Adrenal gland (tissue), 12 donors: ENCODE measurements around the gene EIF2S3B. TPM values are rescaled to one million over a fixed set of nuclear protein-coding genes. Genes with fewer than 3 reads are reported as not detected.
A peak's percentile ranks its signal among the peaks of the same experiment; 100 is the strongest.

Experiments used
- DNase-seq, 7 donors: peaks; one replicate each; pipeline ENCODE4 v3.0.0-alpha.2; 2019 to 2020
- H3K27ac ChIP-seq, 5 donors: fragments of 200-600 bp; sonication (generic) in 4 of 5; 1 replicate in 3 of 5; 2 replicates in 2 of 5; pipeline versions ENCODE4 v1.5.1 to v1.8.0; 2016 to 2020; ENCODE audit warnings: mild to moderate bottlenecking in 1 of 5
- H3K27me3 ChIP-seq: fragments of 200-600 bp; 2 replicates; pipeline ENCODE4 v1.8.0; 2021
- H3K36me3 ChIP-seq, 2 donors: fragments of 200-600 bp; replicated peaks in 1 of 2; 1 replicate in 1 of 2; 2 replicates in 1 of 2; pipeline versions ENCODE4 v1.5.1 to v1.8.0; 2018 to 2022
- H3K4me1 ChIP-seq, 2 donors: fragments of 200-600 bp; replicated peaks in 1 of 2; 1 replicate in 1 of 2; 2 replicates in 1 of 2; pipeline versions ENCODE4 v1.5.1 to v1.8.0; 2018 to 2021
- H3K4me3 ChIP-seq, 4 donors: fragments of 200-600 bp; sonication (generic) in 3 of 4; one replicate each; pipeline ENCODE4 v1.5.1; 2016 to 2018
- H3K9me3 ChIP-seq, 3 donors: fragments of 200-600 bp; sonication (generic) in 1 of 3; replicated peaks in 1 of 3; 1 replicate in 2 of 3; 2 replicates in 1 of 3; pipeline versions ENCODE4 v1.5.1 to v1.8.0; 2016 to 2021
- CTCF ChIP-seq, 6 experiments: fragments of 450-650 bp in 4 of 6; fragments of 200-600 bp in 2 of 6; sonication (generic) in 1 of 6; IDR thresholded peaks; 1 replicate in 5 of 6; 2 replicates in 1 of 6; pipeline versions ENCODE4 v1.5.1 to v1.8.0; 2016 to 2021; ENCODE audit warnings: antibody characterized with exemption in 6 of 6, mild to moderate bottlenecking in 2 of 6, moderate library complexity in 1 of 6
- POLR2A ChIP-seq, 2 donors: fragments of 450-650 bp; IDR thresholded peaks; one replicate each; pipeline ENCODE4 v1.6.1; 2017; ENCODE audit warnings: antibody characterized with exemption in 2 of 2, mild to moderate bottlenecking in 2 of 2, moderate library complexity in 1 of 2
- WGBS, 4 donors: extraction: QIAGEN DNeasy Blood & Tissue Kit in 2 of 4; methylation state at CpG; one replicate each; pipeline versions ENCODE4 v1.1.5 to v1.1.7; 2013 to 2017; 5-methylcytosine and 5-hydroxymethylcytosine counted together
- intact Hi-C, 2 donors: fragments of 100-400 bp; cut with DNase I; formaldehyde crosslinking; loops; one replicate each; pipeline versions ENCODE4 v1.14.1 to v1.15.0; 2022 to 2023
- polyA plus RNA-seq, 3 donors: library from polyadenylated mRNA; stranded (reverse); fragments of 200-250 nt in 2 of 3; fragments of 350-450 nt in 1 of 3; fragmentation: Illumina TruSeq in 1 of 3; extraction: RNeasy Lipid Tissue Mini Kit (QIAGEN cat#74804) in 1 of 3; gene quantifications; one replicate each; pipeline ENCODE4 v1.2.3, GENCODE V29; 2013 to 2014
- total RNA-seq, 9 donors: library from RNA; depleted of rRNA in 4 of 9; stranded (reverse); fragments of >200 nt in 4 of 9; fragments of 120-200 nt in 1 of 9; fragmentation: NEBNext Ultra II Directional in 1 of 9; extraction: Animal tissue kit (Norgen Biotek cat#: 25700) in 1 of 9; gene quantifications; one replicate each; pipeline versions ENCODE4 v1.1.0 to v1.2.4, GENCODE V29; 2013 to 2023
- donor health status: healthy with polysubstance abuse.
- donor health status: Bipolar disorder and iron deficiency.
- donor health status: DM: yes; HTN: yes; CAD: no.
- donor health status: DM: no; HTN: no; CAD: no.
- donor health status: DM: no; HTN: no; CAD: no.
- donor health status: DM: yes; HTN: yes; CAD: no.

EIF2S3B gene
- total and polyA plus RNA-seq, 12 donors: 0.10 to 2.6 (median 0.59) TPM; not detected in 1

GRCh38 chr12:10498042-10498441 lies 7.6 kb upstream of the EIF2S3B start:
- DNase-seq: no peak
- no peak for TF ChIP-seq POLR2A (IDR thresholded peaks at IDR 0.05)
- TF ChIP-seq CTCF (IDR thresholded peaks at IDR 0.05): no peak
- H3K27ac ChIP-seq: no peak overlapping the region
- no peak overlapping the region for H3K4me3 ChIP-seq
- intact Hi-C loops: no loop called here
- H3K9me3 ChIP-seq: no peaks in the 10 kb centered on the region
- H3K36me3 ChIP-seq: no peaks in the 10 kb centered on the region
- peaks cover 22% of the 10 kb centered on the region for H3K27me3 ChIP-seq
- 14 to 36% (median 22%) methylated on average over 1 of the region's 1 CpG for WGBS, 4 donors
- no peaks in the 10 kb centered on the region for H3K4me1 ChIP-seq

- Histone ChIP-seq H3K4me3 (no peak overlapping the region), H3K4me1 (no peaks in the 10 kb centered on the region), H3K27ac (no peak overlapping the region), H3K36me3 (no peaks in the 10 kb centered on the region), H3K9me3 (no peaks in the 10 kb centered on the region), H3K27me3 (peaks cover 22% of the 10 kb centered on the region)
- intact Hi-C loops: no loop called here
- WGBS, 4 donors: 39 to 43% (median 41%) methylated on average over 3 of the region's 3 CpGs
- peak in 1 of 6 experiments; percentile 7 for TF ChIP-seq CTCF (IDR thresholded peaks at IDR 0.05)
- TF ChIP-seq POLR2A (IDR thresholded peaks at IDR 0.05): no peak
- DNase-seq: no peak
Observed at GRCh38 chr12:10501030-10501429, 4.7 kb upstream of the EIF2S3B start.

- TF ChIP-seq CTCF (IDR thresholded peaks at IDR 0.05) (no peak), POLR2A (IDR thresholded peaks at IDR 0.05) (no peak)
- Histone ChIP-seq H3K4me3 (no peak overlapping the region), H3K27me3 (peaks cover 15% of the 10 kb centered on the region), H3K36me3 (no peaks in the 10 kb centered on the region), H3K9me3 (no peaks in the 10 kb centered on the region), H3K4me1 (no peaks in the 10 kb centered on the region), H3K27ac (no peak overlapping the region)
- no peak for DNase-seq
- intact Hi-C loops: no loop called here
- 52 to 74% (median 59%) methylated on average over 1 of the region's 1 CpG for WGBS, 4 donors
Observed at GRCh38 chr12:10503460-10503859, 2.2 kb upstream of the EIF2S3B start.

GRCh38 chr12:10511756-10512355 lies 6.2 kb downstream of the EIF2S3B start:
- TF ChIP-seq CTCF (IDR thresholded peaks at IDR 0.05): no peak
- intact Hi-C loops: no loop called here
- Histone ChIP-seq H3K27me3 (no peaks in the 10 kb centered on the region), H3K4me3 (no peak overlapping the region), H3K36me3 (no peaks in the 10 kb centered on the region), H3K27ac (no peak overlapping the region), H3K4me1 (no peaks in the 10 kb centered on the region), H3K9me3 (no peaks in the 10 kb centered on the region)
- DNase-seq: no peak
- 55 to 67% (median 61%) methylated on average over 5 of the region's 5 CpGs for WGBS, 4 donors
